Stimulated activated CD8-positive, alpha-beta memory T cell treated with anti-CD3 and anti-CD28 coated beads, Interleukin-4, amount 100 ng/mL, for 24 hours (primary cell): Measurements from ENCODE around the gene COLEC11.

Source experiments
- DNase-seq: peaks from one replicate; pipeline ENCODE4 v3.0.0-alpha.2; 2020; ENCODE audit warnings: low read depth

The COLEC11 gene

DNA sequence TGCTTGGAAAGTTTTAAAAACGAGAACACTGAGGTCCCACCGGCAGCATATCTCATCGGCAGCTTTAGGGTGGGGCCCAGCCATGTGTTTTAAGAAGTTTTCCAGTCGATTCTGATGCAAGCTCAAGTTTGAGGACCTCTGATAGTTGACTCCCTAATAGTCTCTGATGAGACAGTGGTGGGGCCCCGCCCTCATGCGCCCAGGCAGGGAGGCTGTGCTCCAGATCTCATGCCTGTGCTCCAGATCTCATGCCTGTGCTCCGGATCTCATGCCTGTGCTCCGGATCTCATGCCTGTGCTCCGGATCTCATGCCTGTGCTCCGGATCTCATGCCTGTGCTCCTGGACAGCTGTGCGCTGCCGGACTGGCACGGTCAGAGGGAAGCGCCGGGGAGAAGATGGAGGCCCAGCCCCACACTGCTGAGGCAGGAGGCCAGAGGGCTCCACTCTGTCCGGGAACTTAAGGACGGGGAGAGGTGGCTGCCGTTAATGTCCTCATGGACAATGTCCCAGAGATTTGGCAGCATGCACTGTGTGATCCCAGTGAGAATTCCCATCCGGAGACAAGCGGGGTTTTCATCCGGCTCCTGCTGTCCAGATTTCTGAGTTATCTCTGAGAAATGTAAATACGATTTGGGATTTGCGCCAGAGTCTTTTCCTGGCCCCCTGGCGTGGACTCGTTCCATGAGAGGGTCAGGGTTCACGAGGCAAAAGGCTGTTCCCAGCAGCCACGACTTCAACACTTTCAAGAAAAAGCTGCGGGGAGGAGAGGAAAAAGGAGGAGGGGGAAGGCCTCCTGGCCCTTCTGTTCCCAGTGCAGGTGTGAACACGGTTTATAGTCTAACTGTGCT, 9.4 kb upstream of the COLEC11 start:
- DNase-seq, result no peak

DNA sequence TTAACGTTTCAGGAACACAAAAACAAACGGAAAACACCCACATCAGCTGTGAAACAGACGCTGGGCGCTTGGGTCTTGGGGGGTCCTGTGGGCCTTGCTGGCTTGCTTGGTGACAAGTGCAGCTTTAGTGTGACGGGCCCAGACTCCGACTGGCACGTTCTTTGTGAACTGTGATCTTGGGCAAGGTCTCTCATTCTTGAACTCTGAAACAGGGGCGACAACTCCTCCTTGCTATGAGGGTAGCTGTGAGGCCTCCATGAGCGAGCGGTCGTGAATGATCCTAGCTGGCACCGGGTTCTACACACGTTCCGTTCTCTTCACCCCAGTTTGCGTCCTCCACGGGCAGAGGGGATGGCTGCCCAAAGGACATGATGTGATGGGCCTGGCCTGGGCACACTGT, 8.7 kb upstream of the COLEC11 start:
- DNase-seq, result no peak

DNA sequence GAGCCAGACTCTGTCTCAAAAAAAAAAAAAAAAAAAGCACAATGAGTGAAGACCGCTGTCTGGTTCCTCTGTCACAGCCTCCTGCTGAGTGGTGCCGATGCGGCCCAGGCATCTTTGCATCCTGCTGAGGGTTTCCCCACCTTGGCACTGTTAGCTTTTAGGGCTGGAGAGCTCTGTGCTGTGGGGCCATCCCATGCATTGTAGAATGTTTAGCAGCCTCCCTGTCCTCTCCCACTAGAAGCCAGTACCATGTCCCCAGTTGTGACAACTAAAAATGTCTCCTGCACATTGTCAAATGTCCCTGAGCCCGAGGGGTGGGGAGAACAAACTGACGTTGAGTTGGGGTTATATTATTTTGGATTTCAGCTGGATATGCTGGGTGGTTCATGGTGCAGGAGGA, 7.9 kb upstream of the COLEC11 start:
- DNase-seq, result no peak

DNA sequence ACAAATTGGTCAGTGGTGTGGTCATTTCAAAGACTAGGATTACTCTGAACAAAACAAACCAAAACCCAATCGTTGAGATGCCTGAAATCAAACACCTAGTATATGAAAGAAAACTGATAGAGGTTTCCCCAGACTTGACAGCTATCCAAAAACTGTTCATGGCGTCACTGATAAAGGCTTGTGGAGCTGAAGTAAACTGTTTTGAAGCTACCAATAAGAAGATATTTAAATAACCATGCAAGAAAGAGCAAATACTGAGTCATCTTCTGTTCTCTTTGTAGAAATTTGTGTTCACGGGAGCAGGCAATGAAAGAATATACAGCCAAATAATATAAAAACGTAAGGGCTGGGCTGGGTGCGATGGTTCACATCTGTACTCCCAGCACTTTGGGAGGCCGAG, 7.5 kb upstream of the COLEC11 start:
- no peak for DNase-seq

DNA sequence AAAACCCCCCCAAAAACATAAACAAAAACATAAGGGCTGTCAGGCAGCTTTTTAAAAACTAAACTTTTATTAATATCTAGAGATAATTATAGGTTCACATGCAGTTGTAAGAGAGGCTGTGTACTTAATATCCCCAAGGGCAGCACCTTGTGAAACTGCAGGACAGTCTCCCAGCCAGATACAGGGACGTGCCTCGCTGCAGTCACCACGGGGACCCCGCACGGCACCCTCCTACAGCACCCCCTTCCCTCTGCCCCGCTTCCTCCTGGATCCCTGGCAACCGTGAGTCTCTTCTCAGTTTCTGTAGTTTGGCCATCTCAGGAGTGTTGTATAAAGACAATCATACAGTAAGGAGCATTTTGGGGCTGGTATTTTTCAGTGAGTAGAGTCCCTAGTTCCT, 6.8 kb upstream of the COLEC11 start:
- no peak for DNase-seq

DNA sequence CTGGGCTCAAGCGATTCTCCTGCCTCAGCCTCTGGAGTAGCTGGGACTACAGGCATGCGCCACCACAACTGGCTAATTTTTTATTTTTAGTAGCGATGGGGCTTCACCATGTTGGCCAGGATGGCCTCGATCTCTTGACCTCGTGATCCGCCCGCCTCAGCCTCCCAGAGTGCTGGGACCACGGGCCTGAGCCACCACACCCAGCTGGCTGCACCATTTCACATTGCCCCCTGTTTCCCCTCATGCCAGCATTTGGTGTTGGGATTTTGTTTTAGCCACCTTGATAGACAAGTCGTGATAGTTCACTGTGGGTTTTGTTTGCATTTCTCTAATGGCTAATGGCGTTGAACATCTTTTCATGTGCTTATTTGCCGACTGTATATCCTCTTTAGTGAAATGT, 5.8 kb upstream of the COLEC11 start:
- no peak for DNase-seq

DNA sequence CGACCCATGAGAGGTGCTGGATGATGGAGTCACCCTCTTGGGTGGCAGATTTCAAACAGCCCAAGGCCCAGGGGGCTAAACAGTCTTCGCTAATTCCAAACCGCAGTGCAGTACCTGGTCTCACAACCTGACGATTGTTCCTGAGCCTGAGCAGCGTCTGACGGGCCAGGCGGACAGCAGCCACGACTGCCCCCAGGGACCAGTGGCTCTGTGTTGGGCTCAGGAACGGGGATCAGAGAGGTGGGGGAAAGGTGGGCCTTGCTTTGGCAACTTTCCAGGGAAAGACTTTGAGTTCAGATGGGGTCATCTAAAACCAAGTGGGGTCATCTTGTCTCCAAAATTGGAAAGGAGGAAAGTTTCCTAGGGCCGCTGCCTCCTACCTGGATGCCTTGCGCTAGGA, 492 bp downstream of the COLEC11 start:
- DNase-seq, result no peak

DNA sequence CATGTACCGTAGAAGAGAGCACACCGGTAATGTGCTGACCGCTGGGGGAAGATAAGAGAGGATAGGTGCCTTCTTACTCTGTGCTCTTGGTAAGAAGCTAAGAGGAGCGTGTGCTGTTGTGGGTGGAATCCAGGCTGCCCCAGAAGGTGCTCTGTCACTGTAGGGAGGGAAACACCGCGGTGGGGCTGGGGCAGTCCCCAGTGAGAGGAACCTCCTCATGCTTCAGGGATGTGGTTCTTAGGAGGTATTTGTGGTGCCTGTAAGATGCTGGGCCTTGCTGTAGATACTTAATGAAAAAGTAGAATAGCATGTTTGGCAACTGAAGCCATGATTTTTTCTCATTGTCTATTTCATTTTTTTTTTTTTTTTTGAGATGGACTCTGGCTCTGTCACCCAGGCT, 1.1 kb downstream of the COLEC11 start:
- peak; percentile 24 for DNase-seq

DNA sequence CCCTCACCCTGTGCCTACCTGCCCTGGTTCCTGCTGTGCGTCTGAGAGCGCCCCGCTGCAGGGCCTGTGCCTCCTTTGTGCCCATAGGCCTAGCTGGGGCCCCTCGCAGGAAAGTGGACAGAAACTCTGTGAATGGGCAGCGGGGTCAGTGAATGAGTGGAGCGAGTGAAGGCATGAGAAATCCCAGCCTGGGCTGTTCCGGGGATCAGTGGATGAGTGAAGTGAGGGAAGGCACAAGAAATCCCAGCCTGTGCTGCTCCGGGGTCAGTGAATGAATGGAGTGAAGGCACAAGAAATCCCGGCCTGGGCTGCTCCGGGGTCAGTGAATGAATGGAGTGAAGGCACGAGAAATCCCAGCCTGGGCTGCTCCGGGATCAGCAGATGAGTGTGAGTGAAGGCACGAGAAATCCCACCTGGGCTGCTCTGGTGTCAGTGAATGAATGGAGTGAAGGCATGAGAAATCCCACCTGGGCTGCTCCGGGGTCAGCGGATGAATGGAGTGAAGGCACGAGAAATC, 2.0 kb downstream of the COLEC11 start:
- DNase-seq, result no peak

DNA sequence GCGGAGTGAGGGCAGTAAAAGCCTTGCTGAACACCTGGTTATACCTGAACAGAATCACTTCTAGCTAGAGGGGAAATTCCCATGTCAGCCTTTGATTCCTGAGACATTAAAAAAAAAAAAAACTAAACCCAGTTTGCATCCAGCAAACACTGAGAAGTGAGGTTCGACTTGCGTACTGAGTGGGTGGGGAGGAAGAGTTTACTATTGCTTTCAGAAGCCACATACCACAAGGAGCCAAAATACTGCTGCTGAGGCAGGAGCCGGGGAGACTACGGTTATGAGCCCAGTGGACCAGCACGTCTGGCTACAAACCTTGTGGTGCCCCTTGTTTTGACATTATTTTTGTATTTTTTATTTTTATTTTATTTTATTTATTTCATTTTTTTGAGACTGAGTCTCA, 2.7 kb downstream of the COLEC11 start:
- DNase-seq, result no peak

DNA sequence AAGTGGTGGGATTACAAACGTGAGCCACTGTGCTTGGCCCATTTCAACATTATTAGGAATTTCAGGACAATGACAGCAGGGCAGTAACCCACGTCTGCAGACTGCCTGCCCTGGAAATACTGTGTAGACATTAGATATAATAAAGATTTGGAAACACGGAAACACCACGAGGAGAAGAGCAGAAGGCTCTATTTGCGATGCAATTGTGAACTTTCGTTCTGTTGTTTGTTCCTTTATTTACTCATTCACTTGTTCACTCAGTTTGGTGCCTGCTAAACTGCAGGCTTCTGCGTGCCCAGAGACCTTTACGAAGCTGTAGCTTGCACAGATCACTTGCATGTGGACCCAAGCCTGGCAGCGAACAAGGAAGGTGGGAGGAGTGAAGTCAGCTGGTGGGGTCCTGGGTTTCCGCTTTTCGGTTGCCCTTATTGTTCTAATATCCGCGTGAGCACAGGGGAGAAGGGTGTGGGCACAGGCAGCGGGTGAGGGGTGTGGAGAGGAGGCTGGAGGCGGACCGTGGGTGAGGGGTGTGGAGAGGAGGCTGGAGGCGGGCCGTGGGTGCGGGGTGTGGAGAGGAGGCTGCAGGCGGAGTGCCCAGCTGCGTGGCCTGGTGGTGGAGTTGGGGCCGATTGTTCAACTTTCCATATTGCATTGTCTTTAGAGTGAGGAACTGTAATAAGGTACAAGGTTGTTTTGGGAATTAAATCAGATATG, 3.4 kb downstream of the COLEC11 start:
- DNase-seq, result no peak

DNA sequence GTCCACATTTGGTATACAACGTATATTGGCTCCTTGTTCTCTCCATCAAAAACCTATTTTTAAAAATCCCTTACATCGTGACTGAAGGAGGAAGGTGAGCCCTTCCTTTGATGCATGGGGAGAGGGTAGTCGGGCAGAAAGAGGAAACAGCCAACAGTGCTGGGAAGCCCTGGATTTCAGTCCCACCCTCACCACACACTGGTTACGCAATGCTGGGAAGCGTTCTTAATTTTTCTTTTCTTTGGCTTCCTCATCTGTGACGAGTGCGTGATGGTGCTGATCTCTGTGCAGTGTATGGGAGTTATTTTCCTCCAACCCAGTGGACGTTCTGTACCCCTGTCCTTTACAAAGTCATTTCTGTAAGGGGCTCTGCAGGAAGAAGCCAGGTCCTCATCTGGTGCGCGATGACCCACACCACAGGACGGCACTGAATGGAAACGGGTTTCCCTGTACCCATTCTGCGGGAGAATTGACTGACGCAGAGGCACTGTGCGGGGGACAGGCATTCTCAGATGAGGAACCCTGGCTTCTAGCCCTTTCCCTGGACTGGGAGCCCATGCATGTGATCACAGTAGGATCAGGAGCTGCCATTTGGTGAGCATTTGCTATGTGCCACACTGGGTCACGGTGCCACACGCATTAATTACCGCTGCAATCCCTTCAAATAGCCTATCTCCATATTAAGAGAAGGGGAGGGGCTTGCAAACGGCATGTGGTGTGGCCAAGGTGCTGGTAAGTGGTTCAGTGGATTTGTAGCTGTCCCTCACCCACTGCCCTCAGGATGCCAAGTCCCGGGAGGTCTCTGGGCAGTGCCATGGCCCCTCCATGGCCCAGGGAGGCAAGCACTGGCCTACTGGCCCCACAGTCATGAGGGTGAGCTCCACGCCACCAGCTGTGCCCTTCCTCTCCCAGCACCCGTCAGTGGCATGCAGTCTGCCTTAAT, 4.3 kb downstream of the COLEC11 start:
- no peak for DNase-seq

DNA sequence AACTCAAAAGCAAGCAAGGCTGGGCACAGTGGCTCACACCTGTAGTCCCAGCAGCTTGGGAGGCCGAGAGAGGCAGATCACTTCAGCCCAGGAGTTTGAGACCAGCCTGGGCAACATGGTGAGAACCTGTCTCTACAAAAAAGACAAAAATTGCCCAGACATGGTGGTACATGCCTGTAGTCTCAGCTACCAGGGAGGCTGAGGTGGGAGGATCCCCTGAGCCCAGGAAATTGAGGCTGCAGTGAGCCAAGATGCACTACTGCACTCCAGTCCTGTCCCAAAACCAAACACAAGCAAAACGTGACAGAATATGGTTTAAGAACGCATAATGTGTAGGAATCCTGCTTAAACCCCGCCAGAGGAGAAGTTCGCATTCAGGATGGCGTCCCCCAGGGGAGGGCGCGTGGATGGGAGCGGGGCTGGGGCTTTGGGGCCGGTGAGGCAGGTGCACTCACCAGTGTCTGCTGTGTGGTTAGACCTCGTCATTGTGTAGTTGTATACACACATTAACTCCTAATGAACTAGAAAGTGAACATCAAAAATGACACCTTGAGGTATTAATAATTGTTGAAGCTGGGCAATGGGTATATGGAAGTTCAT, 5.4 kb downstream of the COLEC11 start:
- no peak for DNase-seq

DNA sequence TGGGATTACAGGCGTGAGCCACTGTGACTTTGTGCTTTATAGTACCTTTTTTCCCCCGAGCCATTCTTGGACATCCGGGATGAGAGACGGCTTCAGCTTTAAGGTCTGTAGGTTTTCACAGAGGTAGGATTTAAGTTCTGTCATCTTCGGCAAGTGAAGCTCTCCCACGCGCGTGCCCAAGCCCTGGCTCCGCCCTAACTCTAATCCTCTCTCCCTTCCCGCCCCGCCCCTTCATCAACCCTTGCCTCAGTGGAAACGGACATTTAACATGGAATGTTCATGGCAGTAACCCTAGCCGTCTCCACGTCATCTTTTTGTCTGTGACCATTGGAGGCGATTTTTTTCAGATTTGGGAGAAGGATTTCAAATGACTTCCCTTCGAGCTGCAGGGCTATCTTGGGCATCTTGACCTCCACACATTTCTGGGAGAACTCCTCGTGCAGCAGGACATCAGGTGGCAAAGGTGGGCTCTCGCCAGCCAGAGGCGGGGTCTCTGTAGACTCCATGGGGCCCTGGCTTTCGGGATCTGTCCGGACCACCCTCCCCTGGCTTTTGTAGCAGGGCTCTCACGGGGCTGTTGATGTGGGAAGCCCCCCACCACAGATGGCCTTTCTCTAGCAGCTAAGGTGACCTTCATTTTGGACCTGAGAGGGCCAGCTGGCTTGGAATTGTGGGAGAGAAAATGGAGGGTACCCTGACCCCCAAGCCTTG, 6.8 kb downstream of the COLEC11 start:
- DNase-seq, result no peak

DNA sequence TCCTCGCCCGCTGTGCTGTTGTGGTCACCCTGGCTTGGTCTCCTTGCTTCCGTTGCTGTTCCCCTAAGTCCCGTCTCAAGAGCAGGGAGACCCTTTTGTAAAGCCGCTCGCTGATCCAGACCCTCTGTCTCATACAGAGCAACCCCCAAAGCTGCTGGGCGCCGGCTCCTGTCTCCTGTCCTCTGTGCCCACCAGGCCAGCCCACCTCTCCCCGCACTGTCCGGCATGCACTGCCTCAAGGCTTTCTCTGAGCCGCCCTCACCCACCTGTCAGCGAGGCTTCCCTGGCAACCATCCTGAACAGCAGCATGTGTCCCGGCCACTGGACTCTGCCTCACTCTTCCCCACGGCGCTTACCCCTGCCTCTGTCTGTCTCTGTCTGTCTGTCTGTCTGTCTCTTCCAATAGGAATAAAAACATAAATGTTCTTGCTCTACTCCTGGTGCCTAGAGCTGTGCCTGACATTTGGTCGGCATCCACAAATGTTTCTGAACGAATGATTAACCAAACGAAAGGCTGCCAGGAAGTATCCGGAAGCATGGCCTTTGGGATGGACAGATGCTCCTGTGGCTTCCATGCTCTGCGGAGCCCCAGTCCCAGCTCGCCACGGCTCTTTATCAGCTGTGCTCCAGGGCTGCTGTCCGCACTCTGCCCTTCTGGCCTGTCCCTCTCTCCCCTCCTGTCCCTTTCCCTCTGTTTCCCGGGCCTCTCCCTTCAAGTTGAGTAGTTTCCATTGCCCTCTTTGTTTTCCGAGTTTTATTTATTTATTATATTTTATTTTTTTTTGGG, 7.8 kb downstream of the COLEC11 start:
- DNase-seq, result no peak

DNA sequence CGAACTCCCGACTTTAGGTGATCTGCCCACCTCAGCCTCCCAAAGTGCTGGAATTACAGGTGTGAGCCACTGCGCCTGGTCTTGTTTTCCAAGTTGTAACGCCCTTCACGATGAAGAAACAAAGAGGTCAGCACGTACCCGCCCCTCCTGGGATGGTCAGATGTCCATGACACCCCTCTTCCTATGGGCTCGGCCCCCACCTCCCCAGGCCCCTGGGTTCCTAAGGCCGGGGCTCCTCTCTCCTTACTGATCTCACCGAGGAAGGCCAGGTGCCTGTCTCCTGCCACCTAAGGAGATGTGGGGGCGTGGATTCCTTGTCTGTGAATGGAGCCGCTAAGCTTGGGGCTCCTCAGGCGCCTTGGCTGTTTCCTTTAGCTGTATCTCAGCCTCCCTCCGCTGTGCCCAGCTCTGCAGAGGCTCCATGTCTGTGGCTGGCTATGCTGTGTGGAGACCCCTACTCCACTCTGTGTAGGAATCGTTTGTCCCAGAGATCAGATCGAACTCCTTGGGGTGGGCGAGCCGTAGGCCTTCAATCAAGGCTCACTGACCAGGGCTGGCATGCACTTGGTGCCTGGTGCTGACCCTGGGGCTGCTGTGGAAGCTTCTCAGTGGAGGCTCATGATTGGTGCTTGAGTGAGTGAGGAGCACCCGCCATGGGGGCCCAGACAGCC, 8.8 kb downstream of the COLEC11 start:
- DNase-seq, result no peak

DNA sequence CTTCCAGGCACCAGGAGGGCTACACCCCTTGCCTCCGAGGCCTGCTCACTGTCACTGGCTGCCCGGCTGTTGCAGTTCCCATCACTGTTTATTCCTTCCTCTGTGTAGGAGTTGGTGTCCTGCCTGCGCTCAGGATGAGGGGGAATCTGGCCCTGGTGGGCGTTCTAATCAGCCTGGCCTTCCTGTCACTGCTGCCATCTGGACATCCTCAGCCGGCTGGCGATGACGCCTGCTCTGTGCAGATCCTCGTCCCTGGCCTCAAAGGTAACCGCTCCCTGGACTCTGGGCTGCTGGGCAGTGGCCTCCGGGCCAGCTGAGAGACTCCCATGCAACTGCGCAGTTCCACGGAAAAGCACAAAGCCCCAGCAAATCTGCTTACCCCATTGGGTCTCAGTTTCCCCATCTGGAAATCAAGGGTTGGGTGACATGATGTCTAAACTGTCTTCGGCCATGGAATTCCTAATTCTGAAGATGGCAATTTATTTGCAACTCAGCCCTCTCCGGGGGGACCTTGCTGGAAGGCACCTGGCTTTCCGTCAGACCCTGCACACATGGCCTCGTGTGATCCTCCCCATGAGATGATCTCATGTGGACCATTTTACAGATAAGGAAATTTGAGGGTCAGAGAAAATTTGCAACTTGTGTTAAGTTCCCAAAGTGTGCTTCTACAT, 9.4 kb downstream of the COLEC11 start:
- DNase-seq, result no peak

DNA sequence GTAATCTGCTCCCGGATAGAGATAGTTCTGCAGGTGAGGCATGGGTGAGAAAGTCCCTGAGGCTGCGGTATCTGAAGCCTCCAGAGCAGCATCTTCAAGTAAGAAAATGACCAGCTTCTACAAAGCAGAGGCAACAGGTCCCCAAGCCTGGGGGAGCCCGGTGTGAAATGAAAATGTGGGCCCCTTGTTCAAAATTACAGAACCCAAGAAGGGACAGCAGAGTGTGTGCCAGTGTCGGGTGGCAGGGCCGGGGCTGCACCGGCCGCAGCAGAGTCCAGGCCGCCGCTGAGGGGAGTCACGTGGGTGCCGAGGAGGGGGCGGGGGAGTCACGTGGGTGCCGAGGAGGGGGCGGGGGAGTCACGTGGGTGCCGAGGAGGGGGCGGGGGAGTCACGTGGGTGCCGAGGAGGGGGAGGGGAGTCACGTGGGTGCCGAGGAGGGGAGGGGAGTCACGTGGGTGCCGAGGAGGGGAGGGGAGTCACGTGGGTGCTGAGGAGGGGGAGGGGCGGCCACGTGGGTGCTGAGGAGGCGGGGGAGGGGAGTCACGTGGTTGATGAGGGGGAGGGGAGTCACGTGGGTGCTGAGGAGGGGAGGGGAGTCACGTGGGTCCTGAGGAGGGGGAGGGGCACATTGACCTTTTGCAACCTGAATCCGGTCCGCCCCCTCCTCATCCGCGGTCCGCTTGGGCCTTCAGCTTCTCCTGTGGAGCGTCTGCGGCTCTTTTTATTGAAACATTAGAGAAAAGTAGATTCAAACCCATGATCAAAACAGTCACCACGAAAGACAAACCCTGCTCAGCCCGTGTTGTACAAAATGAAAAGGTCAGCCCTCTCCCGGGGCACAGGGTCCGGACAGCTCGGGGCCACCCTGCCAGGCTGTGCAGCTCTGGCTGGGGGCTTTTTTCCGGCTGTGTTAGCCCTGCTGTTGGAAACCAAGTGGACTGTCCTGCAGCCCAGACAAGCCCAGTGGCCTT, 10.4 kb downstream of the COLEC11 start:
- DNase-seq, result peak; percentile 7
